Activated B cell treated with CpG ODN at 0.5 μM for 24 hours (primary cell): Measurements from ENCODE around the gene PLEK2. TPM values are rescaled to one million over a fixed set of nuclear protein-coding genes. Genes with fewer than 3 reads are reported as not detected.
A peak's percentile ranks its signal among the peaks of the same experiment; 100 is the strongest.

Experiments
- ATAC-seq: fragments of 200-7000 bp; cut with Tn5 transposase; one replicate; pipeline ENCODE4 v1.10.0; 2021; ENCODE audit warnings: low read depth, mild to moderate bottlenecking, moderate library complexity
- CTCF ChIA-PET: fragments of 350-600 bp; sonication (Branson Sonifier 250); formaldehyde crosslinking; loops from one replicate; lab custom pipeline; 2021; ENCODE audit warnings: antibody characterized with exemption; lab: Charles Lee
- POLR2A ChIA-PET: fragments of 350-600 bp; sonication (Branson Sonifier 250); formaldehyde crosslinking; loops from one replicate; lab custom pipeline; 2021; ENCODE audit warnings: antibody characterized with exemption; lab: Charles Lee
- DNase-seq: peaks from one replicate; pipeline ENCODE4 v3.0.0; 2022
- H3K27ac Mint-ChIP-seq: one replicate; pipeline ENCODE4 v1.8.0; 2020; ENCODE audit warnings: mixed read lengths
- H3K27me3 Mint-ChIP-seq: one replicate; pipeline ENCODE4 v1.8.0; 2021; ENCODE audit warnings: mixed read lengths
- H3K36me3 Mint-ChIP-seq: one replicate; pipeline ENCODE4 v1.8.0; 2021; ENCODE audit warnings: low read depth, mixed read lengths
- H3K4me1 Mint-ChIP-seq: one replicate; pipeline ENCODE4 v1.8.0; 2021; ENCODE audit warnings: mixed read lengths
- H3K4me3 Mint-ChIP-seq: one replicate; pipeline ENCODE4 v1.8.0; 2020; ENCODE audit warnings: mild to moderate bottlenecking, mixed read lengths
- H3K9me3 Mint-ChIP-seq: one replicate; pipeline ENCODE4 v1.8.0; 2020; ENCODE audit warnings: mixed read lengths
- CTCF ChIP-seq: fragments of 200-600 bp; IDR thresholded peaks from one replicate; pipeline ENCODE4 v1.8.0; 2022; ENCODE audit warnings: antibody characterized with exemption, mild to moderate bottlenecking
- intact Hi-C: fragments of 100-400 bp; cut with micrococcal nuclease; formaldehyde crosslinking; loops from one replicate; pipeline ENCODE4 v1.15.1; 2024
- total RNA-seq: library from RNA; stranded (reverse); gene quantifications from 2 replicates; pipeline ENCODE4 v1.2.3, GENCODE V29; 2022

The PLEK2 gene
- total RNA-seq, 1 donor from 2014 or later: not detected

GRCh38 chr14:67377916-67378315, 34.0 kb downstream of the PLEK2 start:
- Mint-ChIP-seq H3K9me3 (no peaks in the 10 kb centered on the region), H3K36me3 (peaks cover 89% of the 10 kb centered on the region), H3K4me3 (no peak overlapping the region), H3K27ac (no peak overlapping the region), H3K4me1 (peaks cover 4% of the 10 kb centered on the region), H3K27me3 (no peaks in the 10 kb centered on the region)
- no peak for TF ChIP-seq CTCF
- intact Hi-C loops: no loop called here
- POLR2A ChIA-PET: no interaction called here
- CTCF ChIA-PET: no interaction called here
- no peak for DNase-seq
- peak; percentile 18 for ATAC-seq

GRCh38 chr14:67373347-67373746, 38.6 kb downstream of the PLEK2 start:
- H3K9me3 Mint-ChIP-seq: no peaks in the 10 kb centered on the region
- H3K27me3 Mint-ChIP-seq: no peaks in the 10 kb centered on the region
- ATAC-seq (no peak), DNase-seq (no peak)
- peak overlapping the region; percentile 20 for H3K27ac Mint-ChIP-seq
- CTCF ChIA-PET: no interaction called here
- peaks cover 85% of the 10 kb centered on the region for H3K36me3 Mint-ChIP-seq
- intact Hi-C loops: no loop called here
- no peak for TF ChIP-seq CTCF
- POLR2A ChIA-PET: no interaction called here
- H3K4me3 Mint-ChIP-seq: no peak overlapping the region
- peaks cover 4% of the 10 kb centered on the region for H3K4me1 Mint-ChIP-seq

- POLR2A ChIA-PET: no interaction called here
- Mint-ChIP-seq H3K27ac (no peak overlapping the region), H3K4me1 (peaks cover 4% of the 10 kb centered on the region), H3K4me3 (no peak overlapping the region), H3K36me3 (peaks cover 84% of the 10 kb centered on the region), H3K9me3 (no peaks in the 10 kb centered on the region), H3K27me3 (no peaks in the 10 kb centered on the region)
- CTCF ChIA-PET: no interaction called here
- ATAC-seq (no peak), DNase-seq (no peak)
- intact Hi-C loops: no loop called here
- no peak for TF ChIP-seq CTCF
Observed at GRCh38 chr14:67372833-67373232, 39.1 kb downstream of the PLEK2 start.

GRCh38 chr14:67371247-67372148, 40.5 kb downstream of the PLEK2 start:
- CTCF ChIA-PET: no interaction called here
- Mint-ChIP-seq H3K4me1 (peaks cover 4% of the 10 kb centered on the region), H3K27me3 (no peaks in the 10 kb centered on the region), H3K4me3 (no peak overlapping the region), H3K36me3 (peaks cover 83% of the 10 kb centered on the region), H3K9me3 (no peaks in the 10 kb centered on the region), H3K27ac (no peak overlapping the region)
- POLR2A ChIA-PET: no interaction called here
- intact Hi-C loops: no loop called here
- ATAC-seq (no peak), DNase-seq (no peak)
- no peak for TF ChIP-seq CTCF

- H3K27ac Mint-ChIP-seq: no peak overlapping the region
Observed at GRCh38 chr14:67370830-67371229, 41.1 kb downstream of the PLEK2 start.

More at GRCh38 chr14:67370830-67371229, 41.1 kb downstream of the PLEK2 start:
- DNase-seq (no peak), ATAC-seq (no peak)
- no peaks in the 10 kb centered on the region for H3K27me3 Mint-ChIP-seq
- POLR2A ChIA-PET: no interaction called here
- H3K9me3 Mint-ChIP-seq: no peaks in the 10 kb centered on the region
- H3K4me1 Mint-ChIP-seq: peaks cover 4% of the 10 kb centered on the region
- peaks cover 83% of the 10 kb centered on the region for H3K36me3 Mint-ChIP-seq
- TF ChIP-seq CTCF: no peak
- H3K4me3 Mint-ChIP-seq: no peak overlapping the region
- CTCF ChIA-PET: no interaction called here
- intact Hi-C loops: no loop called here
